ENCODE data around the gene GPR62. TPM values are rescaled to one million over a fixed set of nuclear protein-coding genes. Genes with fewer than 3 reads are reported as not detected.

The GPR62 gene, protein sequence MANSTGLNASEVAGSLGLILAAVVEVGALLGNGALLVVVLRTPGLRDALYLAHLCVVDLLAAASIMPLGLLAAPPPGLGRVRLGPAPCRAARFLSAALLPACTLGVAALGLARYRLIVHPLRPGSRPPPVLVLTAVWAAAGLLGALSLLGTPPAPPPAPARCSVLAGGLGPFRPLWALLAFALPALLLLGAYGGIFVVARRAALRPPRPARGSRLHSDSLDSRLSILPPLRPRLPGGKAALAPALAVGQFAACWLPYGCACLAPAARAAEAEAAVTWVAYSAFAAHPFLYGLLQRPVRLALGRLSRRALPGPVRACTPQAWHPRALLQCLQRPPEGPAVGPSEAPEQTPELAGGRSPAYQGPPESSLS
- not detected in 2 replicates for total RNA-seq

GRCh38 chr3:51955175-51955892 lies at the start of gene GPR62:
Gene GPR62 (plus strand): TSS chr3:51955381. CDS start chr3:51955653, 272 bp downstream.

GRCh38 chr3:51941798-51942602 lies 13.2 kb upstream of the GPR62 start, which contains the start of the genes PARP3 and RRP9:
Gene PARP3 (plus strand): TSS chr3:51942363. CDS start chr3:51943356, 993 bp downstream.
Gene RRP9 (minus strand): TSS chr3:51941904. CDS start chr3:51941867, 37 bp downstream.

GRCh38 chr3:51967384-51968169 lies 12.4 kb downstream of the GPR62 start, which contains the start of gene PCBP4:
Gene PCBP4 (minus strand): TSS chr3:51967454. CDS start chr3:51961240, 6,214 bp downstream.

DNA sequence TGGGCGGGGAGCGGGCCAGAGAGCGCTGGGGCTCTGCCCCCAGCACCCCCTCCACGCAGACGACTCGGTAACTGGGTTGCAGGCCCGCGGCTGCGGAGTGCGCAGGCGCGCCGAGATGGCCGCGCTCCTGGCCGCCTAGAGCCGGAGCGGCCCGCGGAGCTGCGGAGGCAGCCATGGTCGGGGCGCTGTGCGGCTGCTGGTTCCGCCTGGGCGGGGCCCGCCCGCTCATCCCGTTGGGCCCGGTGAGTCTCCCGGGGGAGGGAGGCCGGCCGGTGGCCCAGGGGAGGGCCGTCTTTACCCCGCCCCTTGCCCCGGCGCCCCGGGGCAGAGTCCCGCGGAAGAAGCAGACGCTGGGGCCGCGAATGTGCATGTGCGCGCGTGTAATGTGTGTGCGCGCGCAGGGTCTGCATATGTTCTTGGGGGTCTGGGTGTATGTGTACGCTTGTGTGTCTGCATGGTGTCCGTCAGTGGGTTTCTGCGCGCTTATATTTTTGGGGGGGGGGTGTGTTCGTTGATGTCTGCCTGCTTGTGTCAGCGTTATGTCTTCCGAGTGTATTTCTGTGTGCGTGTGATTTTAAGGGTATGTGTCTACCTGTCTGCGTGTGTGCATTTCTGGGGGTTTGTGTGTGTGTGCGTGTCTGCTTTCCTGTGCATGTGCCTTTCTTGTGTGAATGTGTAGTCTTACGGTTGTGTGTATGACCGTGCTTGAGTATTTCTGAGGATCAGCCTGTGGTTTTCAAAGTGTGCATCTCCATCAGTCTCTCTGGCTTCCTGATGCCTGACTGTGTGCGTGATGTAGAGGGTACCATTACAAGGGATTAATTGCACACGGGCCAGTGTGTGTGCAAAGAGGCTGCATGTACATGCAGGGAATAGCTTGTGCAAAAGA lies 20.0 kb downstream of the GPR62 start, which contains the start of gene ABHD14A:
Gene ABHD14A (plus strand): TSS at position 102 of the 889 bp plus-strand sequence. CDS start 72 bp downstream, at position 174.

DNA sequence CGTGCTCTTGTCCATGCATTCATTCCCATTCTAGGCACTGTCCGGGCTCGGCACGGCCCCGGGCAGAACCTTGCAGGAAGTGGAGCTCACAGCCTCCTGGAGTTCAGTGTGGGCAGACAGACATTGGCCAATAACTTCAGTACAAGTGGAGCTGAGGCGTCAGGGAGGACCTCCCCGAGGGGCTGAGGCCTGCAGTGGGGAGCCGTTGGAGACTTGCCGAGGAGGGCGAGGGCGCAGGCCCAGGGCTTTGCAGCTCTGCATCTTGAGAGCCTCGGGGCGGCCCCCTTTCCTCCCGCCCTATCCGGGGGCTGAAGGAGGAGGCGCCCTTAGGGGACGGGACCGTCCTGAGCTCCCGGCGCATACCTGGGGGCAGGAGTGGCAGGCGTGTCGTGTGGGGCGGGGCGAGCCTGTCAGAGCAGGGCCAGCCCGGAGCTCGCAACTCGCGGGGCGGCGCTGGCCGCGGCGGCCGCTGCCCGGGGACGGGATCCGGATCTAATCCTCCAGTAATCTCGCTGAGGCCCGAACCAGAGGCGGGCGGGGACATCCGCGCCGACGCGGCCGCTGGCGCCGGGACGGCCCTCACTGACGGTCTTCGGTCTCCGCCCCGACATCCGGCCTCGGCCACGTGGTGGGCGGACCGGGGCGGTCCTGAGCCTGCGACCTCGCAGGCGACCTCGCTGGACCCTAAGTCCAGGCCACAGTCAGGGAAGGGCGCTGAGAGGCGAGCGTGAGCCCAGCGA lies 27.8 kb downstream of the GPR62 start, which contains the start of gene ACY1:
Gene ACY1 (plus strand): TSS at position 698 of the 740 bp plus-strand sequence. CDS start 530 bp downstream, outside the sequence.

DNA sequence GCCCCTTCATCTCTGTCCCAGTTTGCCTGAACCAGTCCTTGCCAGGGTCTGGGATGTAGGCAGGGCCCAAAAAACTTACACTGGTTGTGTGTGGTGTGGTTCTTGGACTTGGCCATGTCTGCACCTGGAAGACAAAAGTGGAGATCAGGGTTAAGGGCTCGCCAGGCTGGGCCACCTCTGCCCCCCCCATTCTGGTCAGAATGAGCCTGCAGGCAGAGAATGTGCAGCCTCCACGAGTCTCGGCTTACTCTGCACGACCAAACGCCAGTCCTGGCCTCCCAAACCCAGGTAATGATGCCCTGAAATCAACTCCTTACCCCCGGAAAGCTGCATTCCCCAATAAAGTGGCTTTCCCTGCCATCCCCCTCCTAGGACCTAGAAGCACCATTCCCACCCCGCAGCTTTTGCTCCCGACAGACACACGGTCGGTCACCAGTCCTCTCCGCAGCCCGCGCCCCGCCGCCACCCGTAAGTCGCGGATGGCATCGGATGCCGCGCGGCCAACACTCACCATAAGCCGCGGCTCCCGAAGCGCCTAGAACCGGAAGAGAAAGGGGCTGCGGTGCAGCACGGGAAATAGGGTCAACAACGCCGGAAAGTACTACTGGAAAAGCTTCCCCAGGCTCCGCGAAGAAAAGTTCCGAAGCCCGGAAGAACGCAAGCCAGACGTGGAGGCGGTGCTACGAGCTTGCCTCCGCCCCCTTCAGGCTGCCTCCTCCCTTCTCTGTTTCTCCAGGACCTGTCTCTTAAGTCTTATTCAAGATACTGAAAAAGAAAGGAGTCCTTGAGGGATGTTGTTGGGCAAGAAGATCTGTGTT lies 40.4 kb downstream of the GPR62 start, which contains the start of gene RPL29:
Gene RPL29 (minus strand): TSS at position 550 of the 818 bp plus-strand sequence. CDS start 434 bp downstream, at position 116.

Other genes starting within 250 kb of the GPR62 start
- gene GRM2, start 248.3 kb upstream of the GPR62 start, total RNA-seq: not detected in 2 replicates
- not detected in 2 replicates for gene IQCF6, start 176.1 kb upstream of the GPR62 start, total RNA-seq
- gene IQCF2, start 93.8 kb upstream of the GPR62 start, total RNA-seq: not detected in 2 replicates
- not detected in 2 replicates for gene IQCF5, start 79.8 kb upstream of the GPR62 start, total RNA-seq
- gene IQCF1, start 52.0 kb upstream of the GPR62 start, total RNA-seq: not detected in 2 replicates
- gene RRP9, start 13.5 kb upstream of the GPR62 start, total RNA-seq: 25.5 and 30.0 TPM in 2 replicates
- gene PARP3, start 13.0 kb upstream of the GPR62 start, total RNA-seq: 35.6 and 51.3 TPM in 2 replicates
- 66.3 and 87.4 TPM in 2 replicates for gene PCBP4, start 12.1 kb downstream of the GPR62 start, total RNA-seq
- gene ABHD14B, start 18.7 kb downstream of the GPR62 start, total RNA-seq: 51.6 and 62.0 TPM in 2 replicates
- 21.3 and 25.4 TPM in 2 replicates for gene ABHD14A, start 19.7 kb downstream of the GPR62 start, total RNA-seq
- 49.8 and 68.0 TPM in 2 replicates for gene ACY1, start 28.2 kb downstream of the GPR62 start, total RNA-seq
- 1,782 and 2,109 TPM in 2 replicates for gene RPL29, start 40.5 kb downstream of the GPR62 start, total RNA-seq
- gene DUSP7, start 101.2 kb downstream of the GPR62 start, total RNA-seq: 12.6 and 17.3 TPM in 2 replicates
- 11.2 and 15.8 TPM in 2 replicates for gene POC1A, start 199.0 kb downstream of the GPR62 start, total RNA-seq
- 48.0 and 49.0 TPM in 2 replicates for gene ALAS1, start 242.8 kb downstream of the GPR62 start, total RNA-seq